Astrocyte (in vitro differentiated cells and primary cell): ENCODE measurements around the gene PSPN. TPM values are rescaled to one million over a fixed set of nuclear protein-coding genes. Genes with fewer than 3 reads are reported as not detected.
"Not testable (repeated sequence)": the region's sequence is repeated elsewhere in the genome, so short reads cannot be mapped to it uniquely, and the experiment has no call there.

Experiments used
- DNase-seq: peaks from one replicate; pipeline ENCODE4 v3.0.0-alpha.2; 2010; ENCODE audit warnings: low read depth
- FAIRE-seq: peaks from 2 replicates; lab custom pipeline; 2011; peaks lifted over from hg19 to GRCh38; lab: Jason Lieb, UNC
- H2AFZ ChIP-seq: 2 replicates; pipeline ENCODE4 v1.6.0; 2012; ENCODE audit warnings: low read depth, low read length, inconsistent platforms
- H3K27ac ChIP-seq: 2 replicates; pipeline ENCODE4 v1.5.1; 2011; ENCODE audit warnings: low read depth, low read length, inconsistent platforms
- H3K27me3 ChIP-seq: 2 replicates; pipeline ENCODE4 v1.6.0; 2011; ENCODE audit warnings: low read length, inconsistent platforms; ENCODE audit not compliant: insufficient read depth
- H3K36me3 ChIP-seq: 2 replicates; pipeline ENCODE4 v1.5.1; 2011; ENCODE audit warnings: low read length, inconsistent platforms; ENCODE audit not compliant: insufficient read depth
- H3K4me1 ChIP-seq: 2 replicates; pipeline ENCODE4 v1.5.1; 2011; ENCODE audit warnings: low read length, inconsistent platforms; ENCODE audit not compliant: insufficient read depth
- H3K4me2 ChIP-seq: 2 replicates; pipeline ENCODE4 v1.6.0; 2012; ENCODE audit warnings: low read length, inconsistent platforms
- H3K4me3 ChIP-seq: 2 replicates; pipeline ENCODE4 v1.5.1; 2011; ENCODE audit warnings: low read depth, mild to moderate bottlenecking, low read length, inconsistent platforms; ENCODE audit not compliant: insufficient read depth
- H3K79me2 ChIP-seq: 2 replicates; pipeline ENCODE4 v1.6.0; 2012; ENCODE audit warnings: mild to moderate bottlenecking, low read length, inconsistent platforms; ENCODE audit not compliant: insufficient read depth
- H3K9ac ChIP-seq: 2 replicates; pipeline ENCODE4 v1.6.0; 2012; ENCODE audit warnings: mild to moderate bottlenecking, low read length, inconsistent platforms
- H3K9me3 ChIP-seq: 2 replicates; pipeline ENCODE4 v1.5.1; 2012; ENCODE audit warnings: low read depth, mild to moderate bottlenecking, low read length, inconsistent platforms; ENCODE audit not compliant: insufficient read depth
- H4K20me1 ChIP-seq: 2 replicates; pipeline ENCODE4 v1.6.0; 2012; ENCODE audit warnings: low read length, inconsistent platforms; ENCODE audit not compliant: insufficient read depth
- H3K27ac Mint-ChIP-seq: one replicate; pipeline ENCODE4 v1.8.0; 2021; ENCODE audit warnings: mild to moderate bottlenecking, mixed read lengths; ENCODE audit not compliant: unreplicated experiment
- H3K27me3 Mint-ChIP-seq: one replicate; pipeline ENCODE4 v1.8.0; 2021; ENCODE audit warnings: low read depth, mixed read lengths; ENCODE audit not compliant: unreplicated experiment
- H3K36me3 Mint-ChIP-seq: one replicate; pipeline ENCODE4 v1.8.0; 2021; ENCODE audit warnings: low read depth, mixed read lengths; ENCODE audit not compliant: unreplicated experiment
- H3K4me1 Mint-ChIP-seq: one replicate; pipeline ENCODE4 v1.8.0; 2021; ENCODE audit warnings: low read depth, mixed read lengths; ENCODE audit not compliant: unreplicated experiment
- H3K4me3 Mint-ChIP-seq: one replicate; pipeline ENCODE4 v1.8.0; 2021; ENCODE audit warnings: mild to moderate bottlenecking, moderate library complexity, mixed read lengths; ENCODE audit not compliant: unreplicated experiment
- H3K9me3 Mint-ChIP-seq: one replicate; pipeline ENCODE4 v1.8.0; 2021; ENCODE audit warnings: mild to moderate bottlenecking, mixed read lengths; ENCODE audit not compliant: unreplicated experiment
- EZH2 ChIP-seq: IDR thresholded peaks from 2 replicates; pipeline ENCODE4 v1.6.1; 2012; ENCODE audit warnings: mild to moderate bottlenecking, low read length, inconsistent platforms; ENCODE audit not compliant: insufficient read depth
- total RNA-seq: library from RNA; stranded (reverse); gene quantifications from 2 replicates; pipeline ENCODE4 v1.2.1, GENCODE V29; 2021
- TF ChIP-seq, protein P1 (sequence below): IDR thresholded peaks from 2 replicates; pipeline ENCODE4 v1.5.1; 2011; ENCODE audit warnings: low read depth, mild to moderate bottlenecking, inconsistent platforms, low read length, moderate library complexity; ENCODE audit not compliant: insufficient read depth

The PSPN gene
- total RNA-seq, 1 donor from 2014 or later = 2.8 TPM

DNA sequence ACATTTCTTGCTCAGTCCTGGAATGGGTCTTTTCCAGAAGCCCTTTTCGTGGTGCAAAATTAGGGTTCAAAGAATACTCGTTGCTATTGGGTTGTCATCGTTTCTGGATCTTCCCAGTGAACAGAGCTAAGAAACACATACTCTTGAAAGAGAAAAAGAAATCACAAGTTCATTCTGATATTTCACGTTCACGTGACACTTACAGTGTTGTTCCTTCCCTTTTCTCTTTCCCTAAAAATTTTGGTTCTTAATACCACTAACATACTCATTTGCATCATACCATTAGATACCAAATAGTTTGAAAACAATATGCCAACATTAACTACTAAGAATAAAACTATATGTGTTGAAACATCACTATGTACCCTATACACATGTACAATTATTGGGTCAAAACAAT, 30.7 kb upstream of the PSPN start:
- no peak overlapping the region for H3K4me2 ChIP-seq
- no peaks in the 10 kb centered on the region for H4K20me1 ChIP-seq
- peaks cover 5% of the 10 kb centered on the region for H3K4me1 ChIP-seq
- no peak for DNase-seq
- no peak overlapping the region for H3K4me3 Mint-ChIP-seq
- no peaks in the 10 kb centered on the region for H3K36me3 ChIP-seq
- no peaks in the 10 kb centered on the region for H3K9me3 ChIP-seq
- no peak for FAIRE-seq
- TF ChIP-seq, protein P1, sequence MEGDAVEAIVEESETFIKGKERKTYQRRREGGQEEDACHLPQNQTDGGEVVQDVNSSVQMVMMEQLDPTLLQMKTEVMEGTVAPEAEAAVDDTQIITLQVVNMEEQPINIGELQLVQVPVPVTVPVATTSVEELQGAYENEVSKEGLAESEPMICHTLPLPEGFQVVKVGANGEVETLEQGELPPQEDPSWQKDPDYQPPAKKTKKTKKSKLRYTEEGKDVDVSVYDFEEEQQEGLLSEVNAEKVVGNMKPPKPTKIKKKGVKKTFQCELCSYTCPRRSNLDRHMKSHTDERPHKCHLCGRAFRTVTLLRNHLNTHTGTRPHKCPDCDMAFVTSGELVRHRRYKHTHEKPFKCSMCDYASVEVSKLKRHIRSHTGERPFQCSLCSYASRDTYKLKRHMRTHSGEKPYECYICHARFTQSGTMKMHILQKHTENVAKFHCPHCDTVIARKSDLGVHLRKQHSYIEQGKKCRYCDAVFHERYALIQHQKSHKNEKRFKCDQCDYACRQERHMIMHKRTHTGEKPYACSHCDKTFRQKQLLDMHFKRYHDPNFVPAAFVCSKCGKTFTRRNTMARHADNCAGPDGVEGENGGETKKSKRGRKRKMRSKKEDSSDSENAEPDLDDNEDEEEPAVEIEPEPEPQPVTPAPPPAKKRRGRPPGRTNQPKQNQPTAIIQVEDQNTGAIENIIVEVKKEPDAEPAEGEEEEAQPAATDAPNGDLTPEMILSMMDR = no peak
- no peak for TF ChIP-seq EZH2
- no peaks in the 10 kb centered on the region for H3K27me3 ChIP-seq
- no peak overlapping the region for H3K9ac ChIP-seq
- H3K27me3 Mint-ChIP-seq = no peaks in the 10 kb centered on the region
- H3K27ac Mint-ChIP-seq = no peak overlapping the region
- no peaks in the 10 kb centered on the region for H3K36me3 Mint-ChIP-seq
- no peak overlapping the region for H2AFZ ChIP-seq
- no peaks in the 10 kb centered on the region for H3K79me2 ChIP-seq
- H3K27ac ChIP-seq = no peak overlapping the region
- H3K4me3 ChIP-seq = no peak overlapping the region
- no peaks in the 10 kb centered on the region for H3K9me3 Mint-ChIP-seq
- H3K4me1 Mint-ChIP-seq = no peaks in the 10 kb centered on the region

DNA sequence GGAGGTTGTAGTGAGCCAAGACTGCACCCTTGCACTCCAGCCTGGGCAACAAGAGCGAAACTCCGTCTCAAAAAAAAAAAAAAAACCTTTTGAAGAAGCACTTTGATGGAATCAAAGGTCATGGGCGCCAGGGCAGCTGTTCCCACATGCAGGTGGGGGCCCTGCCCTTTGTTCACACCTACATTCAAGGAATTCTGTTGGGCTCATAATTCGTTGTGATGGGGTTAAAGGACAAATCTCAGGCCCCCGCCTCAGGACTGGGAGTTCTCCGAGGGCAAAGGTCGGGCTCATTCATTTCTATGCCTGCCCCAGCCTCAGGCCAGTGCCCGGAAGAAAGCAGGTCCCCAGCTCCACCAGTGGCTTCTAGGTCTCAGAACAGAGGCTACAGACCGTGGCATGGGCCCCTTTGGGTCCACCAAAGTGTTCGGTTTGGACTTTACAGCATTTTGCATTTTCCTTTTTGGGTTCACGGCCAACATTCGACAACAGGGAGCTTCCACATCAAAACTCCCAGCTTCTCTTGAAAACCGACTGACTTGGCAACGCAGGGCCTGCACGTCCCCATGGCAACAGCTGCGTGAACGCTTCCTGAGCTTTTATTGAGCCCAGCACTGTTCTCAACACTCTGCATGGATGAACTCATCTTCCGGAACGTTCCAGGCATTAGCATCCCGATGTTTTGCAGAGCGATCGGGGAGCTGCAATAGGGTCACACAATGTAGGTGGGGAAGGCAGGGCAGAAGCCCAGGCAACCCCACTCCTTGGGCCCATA, 27.3 kb upstream of the PSPN start:
- H3K4me3 Mint-ChIP-seq = no peak overlapping the region
- H3K4me2 ChIP-seq = peak overlapping the region; percentile 29
- peak overlapping the region; percentile 59 for H2AFZ ChIP-seq
- no peaks in the 10 kb centered on the region for H3K27me3 Mint-ChIP-seq
- peaks cover 5% of the 10 kb centered on the region for H3K4me1 ChIP-seq
- no peaks in the 10 kb centered on the region for H3K27me3 ChIP-seq
- no peak overlapping the region for H3K9ac ChIP-seq
- H3K9me3 ChIP-seq = no peaks in the 10 kb centered on the region
- H3K9me3 Mint-ChIP-seq = no peaks in the 10 kb centered on the region
- no peaks in the 10 kb centered on the region for H4K20me1 ChIP-seq
- DNase-seq (peak; percentile 66), FAIRE-seq (no peak)
- TF ChIP-seq, protein P1 = no peak
- no peak for TF ChIP-seq EZH2
- H3K36me3 Mint-ChIP-seq = no peaks in the 10 kb centered on the region
- H3K4me3 ChIP-seq = no peak overlapping the region
- H3K4me1 Mint-ChIP-seq = no peaks in the 10 kb centered on the region
- no peaks in the 10 kb centered on the region for H3K36me3 ChIP-seq
- no peak overlapping the region for H3K27ac ChIP-seq
- no peaks in the 10 kb centered on the region for H3K79me2 ChIP-seq
- no peak overlapping the region for H3K27ac Mint-ChIP-seq

DNA sequence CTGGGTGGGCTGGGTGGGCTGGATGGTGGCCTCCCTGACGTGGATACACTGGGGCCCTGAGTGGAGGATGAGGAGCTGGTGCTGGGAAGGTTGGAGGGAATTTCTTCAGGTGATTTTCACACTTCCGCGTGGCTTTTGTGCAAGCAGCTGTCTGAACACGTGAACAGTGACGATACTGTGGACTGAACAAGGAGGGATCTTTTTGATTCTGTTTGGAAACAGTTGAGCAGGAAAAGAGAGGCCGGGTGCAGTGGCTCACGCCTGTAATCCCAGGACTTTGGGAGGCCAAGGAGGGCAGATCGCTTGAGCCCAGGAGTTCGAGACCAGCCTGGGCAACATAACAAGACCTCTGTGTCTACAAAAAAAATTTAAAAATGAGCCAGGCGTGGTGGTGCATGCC, 26.3 kb upstream of the PSPN start:
- Histone ChIP-seq H3K27ac (no peak overlapping the region), H3K36me3 (no peaks in the 10 kb centered on the region), H4K20me1 (no peaks in the 10 kb centered on the region), H3K4me2 (no peak overlapping the region), H2AFZ (no peak overlapping the region), H3K79me2 (no peaks in the 10 kb centered on the region), H3K9ac (no peak overlapping the region), H3K9me3 (no peaks in the 10 kb centered on the region), H3K4me1 (peaks cover 5% of the 10 kb centered on the region), H3K27me3 (no peaks in the 10 kb centered on the region), H3K4me3 (no peak overlapping the region)
- no peaks in the 10 kb centered on the region for H3K9me3 Mint-ChIP-seq
- no peaks in the 10 kb centered on the region for H3K36me3 Mint-ChIP-seq
- no peaks in the 10 kb centered on the region for H3K4me1 Mint-ChIP-seq
- DNase-seq (no peak), FAIRE-seq (no peak)
- no peak overlapping the region for H3K27ac Mint-ChIP-seq
- H3K4me3 Mint-ChIP-seq = peak overlapping the region; percentile 27
- TF ChIP-seq, protein P1 = no peak
- TF ChIP-seq EZH2 = no peak
- no peaks in the 10 kb centered on the region for H3K27me3 Mint-ChIP-seq

DNA sequence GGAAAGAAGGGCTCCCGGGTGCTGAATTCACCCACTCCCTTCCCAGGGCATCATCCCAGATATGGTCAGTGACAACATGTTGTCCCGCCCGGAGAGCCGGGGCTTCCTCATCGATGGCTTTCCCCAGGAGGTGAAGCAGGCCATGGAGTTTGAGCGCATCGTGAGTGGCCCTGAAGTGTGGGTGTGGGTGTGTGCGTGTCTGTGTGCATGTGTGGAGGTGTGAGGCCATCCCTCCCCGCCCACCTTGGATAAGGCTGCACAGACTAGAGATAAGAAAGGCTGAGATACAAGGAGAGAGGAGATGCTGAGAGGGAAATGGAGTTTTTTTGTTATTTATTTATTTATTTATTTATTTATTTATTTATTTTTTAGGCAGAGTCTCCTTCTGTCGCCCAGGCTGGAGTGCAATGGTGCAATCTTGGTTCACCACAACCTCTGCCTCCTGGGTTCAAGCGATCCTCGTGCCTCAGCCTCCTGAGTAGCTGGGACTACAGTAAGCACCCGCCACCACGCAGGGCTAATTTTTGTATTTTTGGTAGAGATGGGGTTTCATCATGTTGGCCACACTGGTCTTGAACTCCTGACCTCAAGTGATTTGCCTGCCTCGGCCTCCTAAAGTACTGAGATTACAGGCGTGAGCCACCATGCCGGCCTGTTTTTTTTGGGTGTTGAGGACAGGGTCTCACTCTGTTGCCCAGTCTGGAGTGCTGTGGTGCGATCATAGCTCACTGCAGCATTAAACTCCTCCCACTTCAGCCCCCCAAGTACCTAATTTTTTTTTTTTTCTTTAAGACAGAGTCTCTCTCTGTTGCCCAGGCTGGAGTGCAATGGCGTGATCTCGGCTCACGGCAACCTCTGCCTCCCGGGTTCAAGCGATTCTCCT, 24.6 kb upstream of the PSPN start:
- not testable (repeated sequence) for DNase-seq, H3K4me3 ChIP-seq, H3K36me3 Mint-ChIP-seq, H2AFZ ChIP-seq, H3K27me3 ChIP-seq, H3K9me3 ChIP-seq, H3K4me2 ChIP-seq, H3K27ac Mint-ChIP-seq, H3K79me2 ChIP-seq, H3K4me1 Mint-ChIP-seq, FAIRE-seq, H3K27ac ChIP-seq, H3K4me3 Mint-ChIP-seq, H3K27me3 Mint-ChIP-seq, H3K9me3 Mint-ChIP-seq, H3K36me3 ChIP-seq, H3K4me1 ChIP-seq, H4K20me1 ChIP-seq, H3K9ac ChIP-seq
